Measurements from ENCODE around the gene PRM3.

PRM3 gene

GRCh38 chr16:11224096-11224893 lies 49.1 kb downstream of the PRM3 start:
- DNase-seq = no peak

Data from NCI-H774 (cell line).